HG02798 (cell line): ENCODE measurements around the gene NMNAT1.
"Not testable (repeated sequence)": the region's sequence is repeated elsewhere in the genome, so short reads cannot be mapped to it uniquely, and the experiment has no call there.

Experiments used
- ATAC-seq: cut with Tn5 transposase; IDR thresholded peaks from one replicate; pipeline ENCODE4 v1.9.1; 2021; ENCODE audit warnings: mild to moderate bottlenecking; ENCODE audit not compliant: unreplicated experiment, poor library complexity

NMNAT1 gene

GRCh38 chr1:9942939-9943788 lies at the start of gene NMNAT1, which contains the start of gene LZIC:
Gene NMNAT1 (plus strand): TSS chr1:9943475. CDS start chr1:9972074, 28,599 bp downstream.
Gene LZIC (minus strand): TSS chr1:9943391. CDS start chr1:9936619, 6,772 bp downstream.
- peak; percentile 96 for ATAC-seq

- ATAC-seq, result no peak
Measured at GRCh38 chr1:9894115-9894514, 49.2 kb upstream of the NMNAT1 start.

GRCh38 chr1:9900142-9901043 lies 42.9 kb upstream of the NMNAT1 start:
- ATAC-seq, result no peak

GRCh38 chr1:9901148-9902059 lies 41.9 kb upstream of the NMNAT1 start:
- no peak for ATAC-seq

- ATAC-seq, result no peak
Measured at GRCh38 chr1:9902060-9902452, 41.2 kb upstream of the NMNAT1 start.

GRCh38 chr1:9903801-9904527 lies 39.3 kb upstream of the NMNAT1 start:
- ATAC-seq, result no peak

- no peak for ATAC-seq
Measured at GRCh38 chr1:9904596-9904995, 38.7 kb upstream of the NMNAT1 start.

- no peak for ATAC-seq
Measured at GRCh38 chr1:9905010-9905409, 38.3 kb upstream of the NMNAT1 start.

- ATAC-seq, result no peak
Measured at GRCh38 chr1:9906466-9906865, 36.8 kb upstream of the NMNAT1 start.

GRCh38 chr1:9907441-9907840 lies 35.8 kb upstream of the NMNAT1 start:
- no peak for ATAC-seq

GRCh38 chr1:9908871-9909233 lies 34.4 kb upstream of the NMNAT1 start:
- no peak for ATAC-seq

- ATAC-seq, result peak; percentile 1
Measured at GRCh38 chr1:9909234-9910046, 33.8 kb upstream of the NMNAT1 start.

GRCh38 chr1:9910076-9910422 lies 33.2 kb upstream of the NMNAT1 start, which contains the start of gene CTNNBIP1:
Gene CTNNBIP1 (minus strand): TSS chr1:9910269. CDS start chr1:9872064, 38,205 bp downstream.
- ATAC-seq, result peak; percentile 84

- peak; percentile 95 for ATAC-seq
Measured at GRCh38 chr1:9910423-9911178, 32.7 kb upstream of the NMNAT1 start.

- no peak for ATAC-seq
Measured at GRCh38 chr1:9912264-9912936, 30.9 kb upstream of the NMNAT1 start.

- no peak for ATAC-seq
Measured at GRCh38 chr1:9914610-9914937, 28.7 kb upstream of the NMNAT1 start.

- ATAC-seq, result no peak
Measured at GRCh38 chr1:9916452-9916851, 26.8 kb upstream of the NMNAT1 start.

GRCh38 chr1:9917495-9917894 lies 25.8 kb upstream of the NMNAT1 start:
- ATAC-seq, result not testable (repeated sequence)
